T follicular helper cell (primary cell): ENCODE data around the gene TOB2.

Source experiments
- DNase-seq: peaks from one replicate; pipeline ENCODE4 v3.0.0-alpha.2; 2020; ENCODE audit warnings: low read depth
- total RNA-seq, 2 experiments: gene quantifications; one replicate each; lab custom pipeline; 2026; lab: John Stamatoyannopoulos, UW

The TOB2 gene, protein sequence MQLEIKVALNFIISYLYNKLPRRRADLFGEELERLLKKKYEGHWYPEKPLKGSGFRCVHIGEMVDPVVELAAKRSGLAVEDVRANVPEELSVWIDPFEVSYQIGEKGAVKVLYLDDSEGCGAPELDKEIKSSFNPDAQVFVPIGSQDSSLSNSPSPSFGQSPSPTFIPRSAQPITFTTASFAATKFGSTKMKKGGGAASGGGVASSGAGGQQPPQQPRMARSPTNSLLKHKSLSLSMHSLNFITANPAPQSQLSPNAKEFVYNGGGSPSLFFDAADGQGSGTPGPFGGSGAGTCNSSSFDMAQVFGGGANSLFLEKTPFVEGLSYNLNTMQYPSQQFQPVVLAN
- 68.4 to 88.5 reads per million in 2 experiments for total RNA-seq

DNA sequence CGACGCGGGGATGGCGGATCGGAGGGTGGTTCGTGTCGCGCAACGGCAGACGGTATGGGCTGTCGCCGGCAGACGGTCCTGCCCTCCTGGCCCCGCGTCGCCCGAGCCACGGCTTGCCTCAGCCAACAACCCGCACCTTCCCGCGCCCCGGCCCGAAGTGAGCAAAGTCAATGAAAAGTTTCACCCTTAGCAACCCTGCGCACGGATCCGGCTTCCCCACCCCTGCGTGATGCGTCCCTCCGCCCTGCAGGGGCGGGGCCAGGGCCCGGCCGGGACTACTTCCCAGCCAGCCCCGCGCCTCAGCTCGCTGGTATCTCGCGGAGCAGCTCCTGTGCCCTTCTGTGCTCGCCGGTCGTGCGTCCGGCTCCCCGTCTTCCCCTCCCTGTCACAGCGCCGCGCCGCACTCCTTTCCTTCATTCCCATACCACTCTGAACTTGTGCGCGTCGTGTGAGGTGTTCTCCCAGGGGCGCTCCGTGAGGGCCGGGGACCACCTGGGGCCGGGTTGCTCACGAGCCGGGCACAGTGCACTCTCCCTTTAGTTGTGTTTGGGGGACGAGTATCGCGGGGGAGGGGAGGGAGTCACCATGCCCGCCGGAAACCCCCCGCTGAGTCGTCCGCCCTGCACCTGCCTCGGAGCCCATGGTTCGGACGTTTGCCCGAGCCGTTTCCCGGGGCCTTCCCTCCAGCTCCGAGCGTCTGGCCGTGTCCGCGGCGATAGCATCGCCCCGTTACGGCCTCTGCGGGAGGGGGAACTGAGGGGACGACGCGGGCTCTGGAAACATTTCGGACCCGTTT, at the start of gene TOB2:
Gene TOB2, minus strand, starts transcription at position 163 of the 796 bp plus-strand sequence. CDS start 9,456 bp downstream, outside the sequence.
- DNase-seq, result peak; percentile 91

DNA sequence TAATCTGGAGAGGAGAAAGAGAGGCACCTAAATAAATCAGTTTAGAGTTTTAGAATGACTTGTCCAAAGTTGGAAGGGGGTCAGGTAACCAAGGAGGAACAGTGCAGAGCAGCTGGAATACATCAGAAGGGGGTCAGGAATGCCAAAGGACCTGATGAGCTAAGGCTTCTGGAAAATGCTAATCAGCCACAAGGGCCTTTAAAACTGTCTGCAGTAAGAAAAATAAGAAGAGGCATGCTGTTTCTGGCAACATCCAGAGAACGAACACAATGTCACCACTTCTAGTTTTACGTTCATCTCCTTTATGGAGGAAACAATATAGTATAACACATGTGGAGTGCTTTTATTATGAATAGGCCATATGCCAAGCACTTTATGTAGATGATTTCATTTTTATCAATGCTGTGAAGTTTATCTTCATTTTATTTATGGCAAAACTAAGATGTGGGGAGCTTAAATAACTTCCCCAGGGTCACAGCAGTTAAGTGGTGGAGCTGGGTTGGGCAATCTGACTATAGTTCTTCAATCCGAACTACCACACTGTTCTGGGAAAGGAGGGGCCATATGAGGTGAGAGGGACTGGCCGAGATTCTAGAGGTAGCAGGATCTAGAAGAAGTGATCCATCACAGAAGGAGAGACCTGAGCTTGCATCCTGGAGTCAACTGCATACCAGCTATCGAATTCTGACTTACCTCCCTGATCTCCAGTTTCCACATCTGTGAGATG, 44.9 kb upstream of the TOB2 start:
- DNase-seq, result no peak

DNA sequence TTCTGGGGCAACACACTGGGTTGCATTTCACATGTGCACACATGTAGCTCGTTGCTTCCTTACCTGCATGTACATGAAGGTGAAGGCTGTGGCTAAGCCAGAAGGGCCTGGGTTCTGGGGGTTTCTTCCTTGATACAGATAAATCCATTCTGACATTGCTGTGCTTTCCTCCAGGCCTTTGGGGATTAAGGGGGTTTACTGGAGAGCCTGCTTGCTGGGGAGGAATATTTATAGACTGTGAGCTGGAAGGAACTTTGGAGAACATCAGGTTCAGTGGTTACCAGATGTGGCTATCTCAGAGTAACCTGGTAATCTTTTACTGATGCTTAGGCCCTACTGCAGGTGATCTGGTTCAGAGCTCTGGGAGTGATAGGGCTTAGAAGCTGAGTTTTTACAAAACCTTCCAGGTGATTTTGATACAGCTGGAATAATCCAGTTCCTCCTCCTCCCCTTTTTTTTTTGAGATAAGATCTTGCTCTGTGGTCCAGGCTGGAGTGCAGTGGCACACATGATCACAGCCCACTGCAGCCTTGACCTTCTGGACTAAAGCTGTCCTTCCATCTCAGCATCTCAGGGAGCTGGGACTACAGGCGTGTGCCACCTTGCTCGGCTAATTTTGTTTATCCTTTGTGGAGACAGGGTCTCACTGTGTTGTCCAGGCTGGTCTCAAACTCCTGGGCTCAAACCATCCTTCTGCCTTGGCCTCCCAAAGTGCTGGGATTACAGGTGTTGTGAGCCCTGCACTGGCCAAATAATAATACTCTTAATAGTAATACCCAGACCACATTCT, 42.2 kb upstream of the TOB2 start:
- no peak for DNase-seq

DNA sequence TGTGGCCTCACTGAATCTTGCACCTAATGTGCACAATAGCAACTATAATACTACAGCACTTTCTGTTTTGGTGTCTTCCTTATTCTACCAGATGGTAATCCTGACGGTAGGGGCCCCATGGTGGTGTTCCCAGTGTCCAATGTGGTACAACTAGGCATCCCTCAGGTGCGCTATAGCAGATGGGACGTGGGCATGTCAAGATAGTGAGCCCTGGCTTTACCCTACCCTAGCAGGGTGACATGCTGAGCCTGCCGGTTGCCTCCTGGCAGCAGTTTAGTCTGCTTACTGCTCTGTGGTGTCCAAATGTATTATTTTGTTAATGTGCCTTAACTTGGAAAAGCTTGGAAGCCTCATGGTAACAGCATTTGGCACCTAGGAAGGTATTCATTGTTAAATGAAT, 41.5 kb upstream of the TOB2 start:
- no peak for DNase-seq

DNA sequence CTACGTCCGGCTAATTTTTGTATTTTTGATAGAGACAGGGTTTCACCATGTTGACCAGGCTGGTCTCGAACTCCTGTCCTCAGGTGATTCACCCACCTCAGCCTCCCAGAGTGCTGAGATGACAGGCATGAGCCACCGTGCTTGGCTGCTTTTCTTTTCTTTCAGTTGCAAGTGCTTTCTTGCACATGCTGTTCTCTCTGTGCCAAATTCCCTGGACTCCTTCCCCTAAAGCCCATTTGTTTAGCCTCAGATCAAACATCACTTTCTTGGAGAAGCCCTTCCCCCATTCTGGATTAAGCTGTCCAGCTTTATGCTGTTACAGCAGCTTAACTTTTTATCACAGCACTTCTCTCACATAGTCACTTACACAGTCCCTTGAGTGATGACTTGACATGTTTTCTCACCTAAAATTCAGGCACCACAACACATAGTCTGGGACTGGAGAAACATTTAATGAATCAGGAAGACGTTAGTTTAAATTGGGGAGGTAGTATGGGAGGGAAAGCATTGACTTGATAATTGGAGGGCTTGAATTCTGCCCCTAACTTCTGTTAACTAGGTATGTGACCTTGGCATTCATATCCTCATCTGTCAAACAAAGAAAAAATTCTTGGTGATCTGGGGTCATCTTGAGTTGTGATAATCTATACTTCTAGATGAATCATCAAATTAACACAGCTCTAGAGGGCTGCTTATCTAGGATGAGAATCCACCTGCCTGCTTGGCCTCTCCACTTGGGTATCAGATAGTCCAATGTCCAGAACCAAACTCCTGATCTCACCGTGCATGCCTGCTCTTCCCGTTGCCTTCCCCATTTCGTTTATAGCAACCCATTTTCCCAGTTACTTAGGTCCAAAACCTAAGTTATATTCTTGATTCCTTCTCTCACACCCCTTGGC, 40.7 kb upstream of the TOB2 start:
- no peak for DNase-seq

DNA sequence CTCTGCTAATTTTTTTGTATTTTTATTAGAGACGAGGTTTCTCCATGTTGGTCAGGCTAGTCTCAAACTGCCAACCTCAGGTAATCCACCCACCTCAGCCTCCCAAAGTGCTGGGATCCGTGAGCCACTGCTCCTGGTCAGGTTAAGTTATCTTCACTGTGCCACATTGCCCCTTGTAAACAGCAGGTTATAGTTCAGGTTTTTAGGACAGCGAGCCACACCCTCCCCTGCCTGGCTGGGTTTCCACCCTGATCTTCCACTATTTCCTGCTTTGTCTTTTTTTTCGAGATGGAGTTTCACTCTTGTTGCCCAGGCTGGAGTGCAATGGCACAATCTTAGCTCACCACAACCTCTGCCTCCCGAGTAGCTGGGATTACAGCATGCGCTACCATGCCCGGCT, 38.4 kb upstream of the TOB2 start:
- no peak for DNase-seq

DNA sequence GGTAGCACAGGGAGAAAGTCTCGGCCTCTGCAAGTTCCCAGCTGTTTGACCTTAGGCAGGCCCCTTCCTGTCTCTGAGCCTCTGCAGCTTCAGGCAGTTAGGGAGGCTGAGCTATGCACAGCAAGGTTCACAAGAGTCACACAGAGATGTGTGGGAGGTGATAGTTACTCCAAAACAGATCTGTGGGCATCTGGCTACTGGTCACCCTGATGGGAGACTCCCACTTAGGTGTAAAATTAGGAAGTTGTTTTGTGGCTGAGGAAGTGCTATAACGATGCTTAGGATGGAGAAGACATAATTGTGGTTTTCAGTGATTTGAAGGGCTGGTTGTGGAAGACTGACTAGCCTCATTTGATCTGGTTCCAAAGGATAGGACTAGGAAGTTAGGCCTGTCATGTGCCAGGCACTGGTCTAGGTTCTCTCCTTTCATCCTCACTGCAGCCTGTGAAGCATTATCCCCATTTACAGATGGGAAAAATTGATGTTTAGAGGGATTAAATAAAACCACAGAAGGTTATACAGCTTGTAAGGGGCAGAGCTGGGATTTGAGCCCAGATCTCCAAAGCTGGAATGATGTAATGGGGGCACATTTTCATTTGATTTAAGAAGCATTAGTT, 35.8 kb upstream of the TOB2 start:
- no peak for DNase-seq

DNA sequence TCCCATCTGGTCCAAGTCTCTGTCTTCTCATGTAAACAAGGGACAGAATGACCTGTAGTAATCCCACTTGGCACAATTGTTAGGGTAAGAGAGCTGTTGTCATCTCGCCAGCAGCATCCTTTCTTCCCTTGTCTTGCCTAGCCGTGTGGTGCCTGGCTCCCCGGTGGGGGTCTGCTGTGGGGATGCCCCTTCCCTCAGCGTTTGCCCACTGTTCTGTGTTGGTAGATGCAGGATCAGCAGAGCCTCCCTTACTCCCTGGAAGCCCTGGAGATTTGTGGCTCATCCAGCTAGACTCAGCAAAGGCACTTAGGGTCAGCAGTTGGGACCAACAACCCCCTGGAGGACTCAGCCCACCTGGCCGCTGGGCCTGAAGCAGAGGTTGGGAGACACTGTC, 35.3 kb upstream of the TOB2 start:
- DNase-seq, result no peak

DNA sequence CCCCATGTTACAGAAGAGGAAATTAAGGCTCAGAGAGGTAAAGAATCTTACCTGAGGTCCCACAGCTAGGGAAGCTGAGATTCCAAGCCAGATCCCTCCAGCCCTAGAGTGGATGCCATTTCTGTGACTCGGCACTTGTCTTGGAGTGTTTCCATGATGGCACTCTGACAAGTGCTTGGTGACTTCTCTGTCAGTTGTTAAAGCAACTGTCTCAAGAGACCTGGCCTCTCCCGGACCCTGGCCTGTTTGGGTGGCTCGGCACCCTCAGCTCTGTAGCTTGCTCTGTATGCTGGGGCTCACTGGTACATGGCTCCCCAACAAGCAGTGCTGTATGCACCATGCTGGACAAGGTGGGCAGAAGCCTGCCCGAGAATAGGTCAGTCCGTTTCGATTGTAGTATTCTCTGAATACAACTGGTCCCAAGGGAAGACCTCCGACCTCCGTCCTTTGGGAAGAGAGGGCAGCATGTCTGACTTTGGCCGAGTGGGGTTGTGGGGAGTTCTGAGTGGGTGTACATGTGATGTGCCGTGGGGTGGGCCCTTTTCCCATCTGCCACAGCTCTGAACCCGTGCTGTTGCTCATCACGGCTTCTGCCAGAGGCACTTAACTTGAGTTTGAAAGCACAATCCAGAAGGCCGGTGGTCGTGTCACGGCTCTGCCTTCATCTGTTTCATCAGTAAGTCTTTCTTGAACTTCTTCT, 34.7 kb upstream of the TOB2 start:
- DNase-seq, result no peak

DNA sequence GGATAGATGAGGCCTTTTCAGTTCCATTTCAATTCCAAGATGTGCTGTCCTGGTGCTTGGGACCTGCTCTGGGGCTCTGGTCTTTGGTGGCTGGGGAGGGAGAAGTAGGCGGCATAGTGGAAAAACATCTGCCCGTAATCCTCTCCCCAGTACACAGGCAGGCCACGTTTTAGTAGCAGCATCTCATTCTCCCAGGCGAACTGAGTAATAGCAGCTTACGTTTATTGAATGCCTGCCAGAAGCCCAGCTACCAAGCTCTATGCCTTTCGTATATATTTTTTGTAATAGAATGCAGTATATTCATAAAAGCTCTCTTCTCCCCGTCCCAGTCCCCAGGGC, 33.8 kb upstream of the TOB2 start:
- DNase-seq, result no peak

DNA sequence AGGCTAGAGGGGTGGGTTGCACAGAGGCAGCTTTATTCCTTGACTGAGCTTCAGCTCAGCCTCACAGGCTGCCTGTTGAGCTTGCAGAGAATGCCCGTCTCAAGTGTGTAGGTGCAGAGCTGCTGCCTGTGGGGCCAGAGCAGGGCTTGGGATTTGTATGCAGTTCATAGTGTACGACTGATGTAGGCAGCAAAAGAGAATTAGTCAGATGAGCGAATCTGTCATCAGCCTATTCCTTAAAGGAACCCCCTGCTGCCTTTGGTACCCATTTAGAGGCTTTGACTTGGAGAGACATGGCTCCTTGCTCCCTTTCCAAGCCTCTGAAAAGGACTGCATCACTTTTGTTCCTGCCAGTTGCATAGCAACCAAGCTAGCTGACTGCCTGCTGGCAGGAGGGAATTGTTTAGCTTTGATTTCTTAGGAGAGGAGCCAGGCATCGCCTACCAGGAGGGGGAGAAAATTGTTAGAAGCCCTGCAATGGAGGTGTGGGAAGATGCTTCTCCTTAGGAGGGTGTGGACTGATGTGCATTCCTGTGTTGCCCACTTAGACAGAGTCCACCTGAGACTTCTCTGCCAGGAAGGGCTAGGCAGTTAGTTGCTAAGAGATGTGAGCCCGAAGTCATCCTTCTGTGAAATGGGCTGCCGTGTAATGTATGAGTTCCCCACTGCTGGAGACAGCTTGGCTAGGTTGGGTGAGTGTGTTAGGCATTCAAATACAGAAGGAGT, 33.2 kb upstream of the TOB2 start:
- DNase-seq, result no peak

DNA sequence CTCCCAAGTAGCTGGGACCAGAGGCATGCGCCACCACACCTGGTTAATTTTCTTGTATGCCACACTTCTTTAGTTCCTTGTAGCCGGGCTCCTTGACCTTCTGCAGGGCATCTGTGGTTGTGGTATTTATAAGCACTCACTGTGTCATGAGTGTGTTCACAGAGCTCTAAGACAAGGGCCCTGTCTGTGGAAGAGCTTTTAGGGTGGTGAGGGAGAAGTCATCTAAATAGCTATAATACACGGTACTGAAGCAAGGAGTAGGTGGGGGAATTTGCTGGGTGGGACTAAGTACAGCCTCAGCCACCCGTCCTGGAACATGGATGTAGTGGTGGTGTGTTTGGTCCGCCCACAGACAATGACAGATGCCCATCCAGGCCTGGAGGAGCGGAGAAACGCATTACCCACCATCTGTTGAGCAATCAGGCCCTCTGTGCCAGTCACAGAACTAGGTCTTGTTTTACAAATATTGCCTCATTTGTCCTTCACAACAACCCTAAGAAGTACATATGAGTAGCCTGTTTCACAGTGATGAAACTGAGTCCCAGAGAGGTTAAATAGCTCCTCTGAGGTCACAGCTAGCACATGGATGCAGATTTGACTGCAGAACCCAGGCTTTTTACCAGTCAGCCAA, 32.4 kb upstream of the TOB2 start:
- DNase-seq, result no peak

DNA sequence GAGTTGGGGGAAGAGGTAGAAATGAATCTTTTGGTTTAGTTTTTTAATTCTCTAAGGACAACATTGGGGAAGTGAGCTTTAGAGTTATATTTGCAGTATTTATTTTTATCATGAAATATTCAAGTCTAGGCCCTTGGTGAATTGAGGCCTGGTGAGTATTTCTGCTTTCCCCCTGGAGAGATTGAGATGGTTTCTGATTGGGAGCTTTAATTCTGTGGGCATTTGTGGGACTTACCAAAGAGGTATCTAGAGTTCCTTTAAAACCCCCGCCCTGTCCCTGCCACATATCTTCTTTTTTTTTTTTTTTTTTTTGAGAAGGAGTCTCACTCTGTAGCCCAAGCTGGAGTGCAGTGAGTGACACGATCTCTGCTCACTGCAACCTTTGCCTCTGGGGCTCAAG, 31.9 kb upstream of the TOB2 start:
- DNase-seq, result no peak

DNA sequence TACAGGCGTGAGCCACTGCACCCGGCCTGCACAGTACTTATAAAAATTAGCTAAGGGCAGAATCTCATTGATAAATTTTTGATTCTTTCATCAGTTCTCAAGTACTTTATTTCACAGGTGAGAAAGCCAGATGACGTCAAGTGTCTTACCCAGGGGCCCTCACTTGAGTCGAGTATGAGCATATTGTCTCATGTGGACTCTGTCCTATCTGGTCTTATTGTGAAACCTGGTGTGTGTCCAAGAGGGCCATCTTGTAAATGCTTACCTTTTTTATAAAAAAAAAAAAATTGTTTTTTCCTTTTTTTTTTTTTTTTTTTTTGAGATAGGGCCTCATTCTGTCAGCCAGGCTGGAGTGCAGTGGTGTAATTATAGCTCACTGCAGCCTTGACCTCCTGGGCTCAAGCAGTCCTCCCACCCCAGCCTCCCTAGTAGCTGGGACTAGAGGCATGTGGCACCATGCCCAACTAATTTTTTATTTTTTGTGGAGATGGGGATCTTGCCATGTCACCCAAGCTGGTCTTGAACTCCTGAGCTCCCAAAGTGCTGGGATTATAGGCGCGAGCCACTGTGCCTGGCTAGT, 28.4 kb upstream of the TOB2 start:
- no peak for DNase-seq

DNA sequence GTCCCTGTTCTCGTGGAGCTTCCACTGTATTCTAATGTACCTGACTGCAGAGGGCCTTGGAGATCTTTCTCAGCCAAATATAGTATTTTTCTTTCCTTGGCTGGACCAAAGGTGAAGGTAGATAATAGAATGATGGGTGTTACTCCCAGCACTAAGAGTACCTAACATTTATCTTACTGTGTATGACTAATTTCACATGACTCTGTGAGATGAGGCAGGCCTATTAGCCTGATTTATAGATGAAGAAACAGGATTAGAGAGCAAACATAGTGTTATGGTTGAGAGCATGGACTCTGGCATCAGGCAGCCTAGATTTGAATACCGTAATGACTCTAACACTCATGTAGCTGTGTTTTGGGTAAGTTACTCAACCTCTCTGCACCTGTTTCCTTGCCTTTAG, 25.0 kb upstream of the TOB2 start:
- DNase-seq, result no peak

DNA sequence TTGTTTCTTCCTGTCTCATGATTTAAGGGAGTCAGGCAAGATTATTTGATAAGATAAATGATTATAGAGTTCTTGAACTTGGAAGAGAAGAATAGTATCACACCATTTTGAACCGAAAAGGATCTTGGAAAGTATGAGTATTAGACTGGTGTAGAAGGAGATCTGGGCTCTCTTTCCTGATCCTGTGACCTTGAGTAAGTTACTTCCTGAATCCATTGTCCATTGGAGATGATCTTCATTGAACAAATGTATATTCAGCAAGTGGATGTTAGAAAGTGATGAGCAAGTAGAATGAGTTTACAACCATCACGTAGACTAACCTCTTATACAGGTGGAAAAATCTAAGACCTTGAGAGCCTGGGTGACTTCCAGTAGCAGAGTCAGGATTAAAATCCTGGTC, 24.3 kb upstream of the TOB2 start:
- DNase-seq, result no peak

DNA sequence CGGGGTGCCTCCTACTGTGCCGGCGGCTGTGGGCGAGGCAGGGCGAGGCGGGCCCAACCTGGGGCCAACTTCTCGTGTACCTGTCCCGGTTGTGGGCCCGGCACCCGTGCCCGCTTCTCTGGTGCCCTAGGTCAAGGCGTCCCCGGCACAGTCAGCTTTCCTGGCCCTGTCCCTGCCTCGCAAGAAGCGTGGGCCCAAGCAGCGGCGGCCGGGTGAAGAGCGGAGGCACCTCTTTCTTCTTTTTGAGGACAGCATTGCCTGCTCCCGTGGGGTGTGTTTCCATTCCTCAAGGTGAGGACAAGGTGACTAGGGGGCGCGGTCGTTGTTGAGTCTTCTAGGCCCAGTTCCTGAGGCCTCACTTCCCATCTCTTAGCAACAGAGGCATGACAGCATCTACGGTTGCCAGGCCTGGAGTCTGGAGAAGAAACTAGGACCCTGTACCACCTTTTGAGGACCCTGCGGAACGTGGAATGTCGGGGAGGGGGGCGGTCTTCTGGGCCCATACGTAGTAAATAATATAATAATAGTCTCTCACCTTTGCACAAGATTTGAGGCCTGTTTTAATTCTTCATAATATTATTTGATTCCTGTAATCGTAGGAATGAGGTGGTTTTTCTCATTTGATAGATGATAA, 22.7 kb upstream of the TOB2 start:
- no peak for DNase-seq
